Measurements from ENCODE around the gene RIGI.
"Not testable (repeated sequence)": the region's sequence is repeated elsewhere in the genome, so short reads cannot be mapped to it uniquely, and the experiment has no call there.

RIGI gene

GRCh38 chr9:32525709-32526030, 326 bp downstream of the RIGI start:
- DNase-seq = no peak

- DNase-seq = no peak
These were observed 896 bp downstream of the RIGI start for GRCh38 chr9:32524892-32525708.

GRCh38 chr9:32524558-32524891, 1.5 kb downstream of the RIGI start:
- not testable (repeated sequence) for DNase-seq

GRCh38 chr9:32523910-32524309, 2.1 kb downstream of the RIGI start:
- no peak for DNase-seq

- DNase-seq = no peak
These were observed 7.7 kb downstream of the RIGI start for GRCh38 chr9:32518276-32518675.

DNA sequence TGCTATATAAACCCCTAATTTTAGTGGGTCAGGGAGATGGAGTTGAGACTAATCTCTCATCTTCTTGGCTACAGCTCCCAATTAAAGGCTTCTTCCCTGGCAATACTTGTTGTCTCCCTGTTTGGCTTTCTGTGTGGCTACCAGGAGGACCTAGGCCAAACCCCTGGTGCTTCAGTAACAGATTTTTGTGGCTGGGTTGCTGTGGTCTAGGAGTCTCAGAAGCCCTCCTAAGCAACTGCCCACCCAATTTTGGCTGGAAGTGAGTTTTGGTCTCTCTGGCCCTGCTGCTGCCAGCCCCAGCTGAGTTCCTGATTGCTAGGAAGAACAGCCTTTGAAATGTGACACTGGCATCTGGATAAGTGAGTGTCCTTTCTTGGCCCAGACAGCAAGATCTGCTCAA, 9.8 kb downstream of the RIGI start:
- DNase-seq = no peak

DNA sequence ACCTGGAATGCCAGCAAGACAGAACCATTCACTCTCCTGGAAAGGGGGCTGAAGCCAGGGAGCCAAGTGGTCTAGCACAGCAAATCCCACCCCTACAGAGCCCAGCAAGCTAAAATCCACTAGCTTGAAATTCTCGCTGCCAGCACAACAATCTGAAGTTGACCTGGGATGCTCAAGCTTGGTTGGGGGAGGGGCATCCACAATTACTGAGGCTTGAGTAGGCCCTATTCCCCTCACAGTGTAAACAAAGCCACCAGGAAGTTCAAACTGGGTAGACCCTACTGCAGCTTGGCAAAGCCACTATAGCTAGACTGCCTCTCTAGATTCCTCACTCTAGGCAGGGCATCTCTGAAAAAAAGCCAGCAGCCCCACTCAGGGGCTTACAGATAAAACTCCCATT, 17.3 kb downstream of the RIGI start:
- no peak for DNase-seq

- no peak for DNase-seq
These were observed 23.0 kb downstream of the RIGI start for GRCh38 chr9:32503008-32503407.

DNA sequence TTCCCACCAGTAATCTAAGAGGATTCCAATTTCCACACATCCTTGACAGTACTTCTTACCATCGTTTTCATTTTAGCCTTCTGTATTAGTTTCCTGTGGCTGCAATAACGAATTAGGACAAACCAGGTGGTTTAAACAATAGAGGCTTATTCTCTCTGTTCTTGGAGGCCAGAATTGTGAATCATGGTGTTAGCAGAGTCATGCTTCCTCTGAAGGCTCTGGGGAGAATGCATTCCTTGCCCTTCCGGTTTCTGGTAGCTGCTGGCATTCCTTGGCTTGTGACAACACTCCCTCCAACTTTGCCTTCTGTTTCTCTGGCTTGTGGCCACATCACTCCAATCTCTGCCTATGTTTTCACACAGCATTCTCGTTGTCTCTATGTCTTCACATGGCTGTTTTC, 23.5 kb downstream of the RIGI start:
- DNase-seq = no peak

DNA sequence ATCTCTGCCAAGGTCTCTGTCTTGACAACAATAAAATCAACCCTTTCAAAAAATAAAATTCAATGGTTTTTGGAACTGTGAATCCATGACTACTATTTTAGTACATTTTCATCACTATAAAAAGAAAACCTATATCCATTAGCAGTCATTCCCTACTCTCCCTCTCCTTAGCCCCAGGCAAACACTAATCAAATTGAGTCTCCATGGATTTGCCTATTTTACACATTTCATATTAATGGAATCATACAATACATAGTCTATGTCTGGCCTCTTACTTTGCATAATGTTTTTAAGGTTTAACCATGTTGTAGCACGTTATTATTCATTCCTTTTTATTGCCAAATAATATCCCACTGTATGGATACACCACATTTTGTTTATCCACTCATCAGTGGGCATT, 24.1 kb downstream of the RIGI start:
- no peak for DNase-seq

DNA sequence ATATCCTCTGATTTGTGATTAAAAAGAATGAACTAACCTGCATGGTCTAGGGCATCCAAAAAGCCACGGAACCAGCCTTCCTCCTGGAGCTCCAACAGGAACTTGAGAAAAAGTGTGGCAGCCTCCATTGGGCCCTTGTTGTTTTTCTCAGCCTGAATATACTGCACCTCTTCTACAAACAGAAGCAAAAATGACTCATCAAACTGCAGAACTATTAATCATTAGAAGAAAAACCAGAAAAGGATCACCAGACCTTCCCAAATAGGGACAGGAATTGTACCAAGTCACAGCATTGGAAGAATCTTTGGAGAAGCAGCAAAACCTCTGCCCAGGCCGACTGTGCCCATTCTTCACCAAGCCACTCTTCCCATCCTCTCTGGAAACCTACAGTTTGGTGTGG, 25.2 kb downstream of the RIGI start:
- DNase-seq = no peak

GRCh38 chr9:32497921-32498320, 28.1 kb downstream of the RIGI start:
- no peak for DNase-seq

GRCh38 chr9:32490601-32491000, 35.4 kb downstream of the RIGI start:
- no peak for DNase-seq

GRCh38 chr9:32487981-32488380, 38.0 kb downstream of the RIGI start:
- DNase-seq = no peak

DNA sequence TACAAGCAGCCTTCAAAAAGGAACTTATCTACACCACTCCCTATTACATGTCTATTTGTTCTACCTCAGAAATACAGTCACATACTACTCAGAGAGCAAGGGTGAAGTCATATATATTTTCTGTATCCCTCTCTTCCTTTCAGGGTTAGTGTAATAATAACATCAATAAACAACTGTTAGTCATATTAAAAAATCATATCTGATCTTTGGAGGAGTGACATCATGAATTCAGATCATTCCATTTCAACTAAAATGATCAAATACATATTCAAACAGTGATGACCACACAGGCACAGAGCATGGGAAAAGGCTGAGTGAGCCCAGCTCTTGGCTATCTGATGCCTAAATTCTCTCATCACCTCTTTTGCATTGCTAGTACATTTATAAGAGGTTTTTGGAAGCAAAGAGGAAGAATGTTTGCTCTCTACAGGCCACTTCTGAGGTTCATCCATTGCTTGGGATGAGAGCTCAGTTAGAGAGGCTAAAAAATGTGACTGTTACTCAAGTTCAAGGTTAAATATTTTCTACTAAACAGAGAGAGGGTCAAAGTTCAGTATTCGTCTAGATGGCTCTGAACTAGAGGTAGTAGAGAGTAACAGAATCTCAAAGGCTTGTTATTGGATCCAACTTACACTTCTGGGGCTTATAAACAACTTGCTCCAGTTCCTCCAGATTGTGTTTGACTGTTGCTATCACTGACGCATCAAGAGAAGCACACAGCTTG, 39.0 kb downstream of the RIGI start:
- DNase-seq = no peak

DNA sequence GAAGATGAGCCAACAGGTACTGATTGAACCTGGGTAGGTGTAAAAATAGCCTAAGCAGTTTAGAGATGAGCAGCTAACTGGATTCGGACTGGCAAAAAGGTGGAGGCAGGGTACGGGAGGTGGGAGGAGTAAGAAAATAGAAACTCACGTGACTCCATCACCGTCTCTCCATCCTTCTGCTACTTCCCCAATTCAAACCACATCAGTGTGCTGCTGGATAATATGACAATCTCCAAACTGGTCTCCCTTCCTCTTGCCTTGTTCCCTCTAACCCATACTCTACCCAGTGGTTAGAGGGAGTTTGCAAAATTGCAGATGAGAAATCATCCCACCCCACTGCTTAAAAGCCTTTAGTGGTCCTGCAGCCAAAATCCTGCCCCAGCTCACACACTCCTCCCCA, 42.7 kb downstream of the RIGI start:
- no peak for DNase-seq

Data from stimulated activated CD4-positive, alpha-beta T cell treated with anti-CD3 and anti-CD28 coated beads, Interleukin-4, amount 100 ng/mL, for 4 hours (primary cell).